Measurements from ENCODE around the gene STOM.

STOM gene

DNA sequence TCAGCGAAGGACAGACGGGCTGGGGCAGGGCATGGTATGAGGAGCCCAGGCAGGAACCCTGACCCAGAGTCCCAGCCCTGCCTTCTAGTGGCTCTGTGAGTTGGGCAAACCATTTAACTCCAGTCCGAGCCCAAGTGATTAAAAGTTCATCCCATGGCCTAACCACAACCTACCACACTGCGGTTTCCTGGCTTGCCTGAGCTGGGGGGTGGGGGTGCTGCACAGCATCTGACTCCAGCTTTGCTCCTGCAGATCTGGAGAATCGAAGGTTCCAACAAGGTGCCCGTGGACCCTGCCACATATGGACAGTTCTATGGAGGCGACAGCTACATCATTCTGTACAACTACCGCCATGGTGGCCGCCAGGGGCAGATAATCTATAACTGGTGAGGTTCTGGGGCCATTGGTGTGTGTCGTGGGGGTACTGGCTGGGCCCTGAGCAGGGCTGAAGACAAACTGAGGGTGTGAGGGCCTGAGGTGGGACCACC lies 49.0 kb downstream of the STOM start:
- no peak for DNase-seq (ENCODE audit: low read depth)

- DNase-seq (ENCODE audit: low read depth), result no peak
Observed at GRCh38 chr9:121319383-121319780, 50.7 kb downstream of the STOM start.

DNA sequence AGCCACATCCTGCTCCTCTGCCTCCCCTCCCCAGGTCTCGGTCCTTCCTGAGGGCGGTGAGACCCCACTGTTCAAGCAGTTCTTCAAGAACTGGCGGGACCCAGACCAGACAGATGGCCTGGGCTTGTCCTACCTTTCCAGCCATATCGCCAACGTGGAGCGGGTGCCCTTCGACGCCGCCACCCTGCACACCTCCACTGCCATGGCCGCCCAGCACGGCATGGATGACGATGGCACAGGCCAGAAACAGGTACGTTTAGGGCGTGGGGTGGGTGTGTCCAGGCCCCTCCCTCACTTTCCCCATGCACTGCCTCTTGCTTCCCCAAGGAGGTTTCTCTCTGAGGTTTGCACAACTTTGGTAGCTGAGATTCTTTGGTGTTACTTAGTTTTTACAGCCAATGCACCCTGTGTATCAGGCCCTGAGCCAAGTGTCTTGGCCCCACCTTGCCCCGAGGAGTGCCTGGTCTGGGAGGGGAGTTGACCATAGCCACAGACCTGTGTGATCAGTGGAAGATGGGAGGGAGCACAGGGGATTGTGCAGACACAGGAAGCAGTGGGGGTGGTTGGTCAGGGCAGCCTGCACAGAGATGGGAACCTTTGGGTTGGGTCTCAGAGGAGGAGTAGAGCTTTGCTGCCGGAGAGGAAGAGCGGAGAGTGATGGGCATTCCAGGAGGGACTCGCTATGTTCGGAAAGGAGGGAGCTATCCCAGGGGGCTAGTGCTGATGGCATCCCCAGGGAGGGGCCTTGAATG lies 51.2 kb downstream of the STOM start:
- DNase-seq (ENCODE audit: low read depth), result no peak

- DNase-seq (ENCODE audit: low read depth), result no peak
Observed at GRCh38 chr9:121317737-121318630, 52.1 kb downstream of the STOM start.

GRCh38 chr9:121316852-121317373 lies 53.1 kb downstream of the STOM start:
- DNase-seq (ENCODE audit: low read depth), result no peak

DNA sequence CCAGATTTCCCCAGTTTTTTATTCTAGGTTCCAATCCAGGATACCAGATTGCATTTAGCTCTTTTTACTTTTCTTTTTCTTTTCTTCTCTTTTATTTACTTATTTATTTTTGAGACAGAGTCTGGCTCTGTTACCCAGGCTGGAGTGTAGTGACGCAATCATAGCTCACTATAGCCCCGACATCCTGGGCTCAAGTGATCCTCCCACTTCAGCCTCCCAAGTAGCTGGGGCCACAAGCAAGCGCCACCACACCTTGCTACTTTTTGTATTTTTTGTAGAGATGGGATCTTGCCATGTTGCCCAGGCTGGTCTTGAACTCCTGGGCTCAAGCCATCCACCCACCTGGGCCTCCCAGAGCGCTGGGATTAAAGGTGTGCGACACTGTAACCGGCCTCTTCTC lies 53.7 kb downstream of the STOM start:
- DNase-seq (ENCODE audit: low read depth), result no peak

DNA sequence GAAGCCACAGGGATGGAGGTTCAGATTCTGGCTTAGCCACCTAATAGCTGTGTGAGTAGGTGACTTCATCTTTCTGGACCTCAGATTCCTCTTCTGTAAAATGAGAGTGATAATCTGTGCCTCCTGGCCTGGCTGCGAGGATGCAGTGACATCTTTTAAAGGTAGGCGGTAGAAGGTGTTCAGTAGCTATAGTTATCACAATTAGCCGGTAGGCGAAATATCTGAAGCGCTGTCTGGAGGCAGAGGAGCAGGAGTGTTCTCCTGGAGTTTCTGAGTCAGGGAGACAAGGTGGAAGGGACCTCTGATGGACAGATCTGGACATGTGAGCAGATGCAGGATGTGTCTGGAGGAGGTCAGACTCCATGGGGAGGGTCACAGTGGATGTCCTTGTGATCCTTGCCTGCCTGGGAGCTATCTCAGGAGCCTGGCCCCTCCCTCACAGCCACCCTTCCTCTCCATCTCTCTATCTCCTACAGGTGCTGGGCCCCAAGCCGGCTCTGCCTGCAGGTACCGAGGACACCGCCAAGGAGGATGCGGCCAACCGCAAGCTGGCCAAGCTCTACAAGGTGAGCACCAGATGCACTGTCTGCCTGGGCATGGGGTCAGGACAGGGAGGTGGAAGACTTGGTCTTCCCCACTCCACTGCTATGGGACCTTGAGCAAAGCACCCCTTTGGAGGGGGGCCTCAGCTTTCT lies 56.4 kb downstream of the STOM start:
- no peak for DNase-seq (ENCODE audit: low read depth)

- no peak for DNase-seq (ENCODE audit: low read depth)
Observed at GRCh38 chr9:121312169-121312568, 57.9 kb downstream of the STOM start.

- no peak for DNase-seq (ENCODE audit: low read depth)
Observed at GRCh38 chr9:121310571-121310970, 59.5 kb downstream of the STOM start.

GRCh38 chr9:121309833-121310425 lies 60.1 kb downstream of the STOM start:
- no peak for DNase-seq (ENCODE audit: low read depth)

- DNase-seq (ENCODE audit: low read depth), result no peak
Observed at GRCh38 chr9:121309171-121309570, 60.9 kb downstream of the STOM start.

DNA sequence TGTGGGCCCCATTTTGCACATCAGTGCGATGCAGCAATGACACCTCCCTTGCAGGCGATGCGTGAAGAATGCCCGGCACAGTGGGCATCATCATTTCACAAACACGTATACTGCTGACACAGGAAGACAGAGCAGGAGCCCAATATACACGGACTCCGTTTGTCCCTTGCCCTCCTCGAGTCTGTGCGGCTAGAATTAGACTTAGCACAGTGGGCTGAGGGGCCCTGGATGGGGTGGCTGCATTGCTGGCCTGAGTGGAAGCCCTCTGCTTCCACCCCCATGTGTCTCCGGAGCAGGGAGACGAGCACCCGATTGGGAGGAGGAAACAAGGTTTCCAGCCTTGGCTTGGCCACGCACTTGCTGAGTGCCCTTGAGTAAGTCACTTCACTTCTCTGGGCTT lies 61.3 kb downstream of the STOM start:
- DNase-seq (ENCODE audit: low read depth), result no peak

DNA sequence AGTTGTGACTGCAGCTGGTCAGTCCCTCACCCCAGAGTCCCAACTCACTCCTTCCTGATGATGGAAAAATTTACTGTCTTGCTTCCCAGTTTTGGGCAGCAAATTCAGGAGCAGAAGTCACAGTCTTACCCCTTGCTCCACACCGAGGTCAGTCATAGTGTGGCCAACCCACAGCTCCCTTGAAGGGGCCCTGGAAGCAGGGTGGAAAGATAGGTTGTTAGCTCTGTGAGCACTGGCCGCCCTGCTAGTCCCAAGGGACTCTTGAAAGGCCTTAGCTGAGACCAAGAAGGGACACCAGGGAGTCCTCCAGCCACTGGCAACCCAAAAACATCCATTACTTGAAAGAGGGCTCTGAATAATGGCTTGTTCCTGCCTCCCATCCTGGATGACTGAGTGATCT lies 62.1 kb downstream of the STOM start:
- DNase-seq (ENCODE audit: low read depth), result no peak

DNA sequence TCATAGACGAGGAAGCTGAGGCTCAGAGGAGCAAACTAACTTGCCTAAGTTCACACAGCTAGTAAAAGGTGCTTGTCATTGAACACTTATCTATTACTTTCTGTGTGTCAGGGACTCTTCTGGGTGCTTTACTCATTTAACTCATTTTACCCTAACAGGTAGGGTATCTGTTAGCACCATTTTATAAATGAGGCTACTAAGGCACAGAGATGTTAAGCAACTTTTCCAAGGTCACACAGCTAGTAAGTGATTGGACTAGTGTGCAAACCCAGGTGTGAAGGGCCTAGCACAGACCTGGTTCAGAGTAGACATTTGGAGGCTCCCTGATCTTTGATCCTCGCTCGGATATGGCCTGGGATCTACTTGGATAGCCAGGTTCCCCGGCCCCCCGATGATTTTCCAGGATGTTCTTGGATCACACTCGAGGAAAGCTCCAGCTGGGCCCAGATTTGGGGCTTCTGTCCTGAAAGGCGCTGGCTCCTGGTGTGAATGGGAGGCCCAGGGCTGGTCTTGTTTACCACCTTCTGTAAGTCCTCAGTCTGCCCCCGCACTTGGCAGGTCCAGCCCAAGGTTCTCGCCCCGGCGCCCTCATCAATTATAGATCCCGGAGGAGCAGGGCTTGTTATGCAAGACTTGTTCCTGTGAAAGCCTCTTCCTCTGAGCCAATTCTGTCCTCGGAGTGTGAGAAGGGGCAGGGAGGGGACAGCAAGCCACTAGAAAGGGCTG lies 64.6 kb downstream of the STOM start:
- no peak for DNase-seq (ENCODE audit: low read depth)

- DNase-seq (ENCODE audit: low read depth), result no peak
Observed at GRCh38 chr9:121304707-121305106, 65.3 kb downstream of the STOM start.

- no peak for DNase-seq (ENCODE audit: low read depth)
Observed at GRCh38 chr9:121303456-121304451, 66.3 kb downstream of the STOM start.

- DNase-seq (ENCODE audit: low read depth), result no peak
Observed at GRCh38 chr9:121302786-121303185, 67.3 kb downstream of the STOM start.

- no peak for DNase-seq (ENCODE audit: low read depth)
Observed at GRCh38 chr9:121302341-121302740, 67.7 kb downstream of the STOM start.

- no peak for DNase-seq (ENCODE audit: low read depth)
Observed at GRCh38 chr9:121301881-121302286, 68.2 kb downstream of the STOM start.

Measured in stimulated activated CD4-positive, alpha-beta T cell treated with anti-CD3 and anti-CD28 coated beads, Interleukin-2, amount 100 ng/mL, for 4 hours (primary cell).